Erythroblast (primary cell): ENCODE measurements around the gene ZFPL1.

Experiments used
- GATA1 ChIP-seq: IDR thresholded peaks from 2 replicates; pipeline ENCODE4 v1.6.1; 2011; ENCODE audit warnings: low read depth, mild to moderate bottlenecking, control low read depth, low read length, moderate library complexity
- POLR2A ChIP-seq: IDR thresholded peaks from 2 replicates; pipeline ENCODE4 v1.6.1; 2011; ENCODE audit warnings: mild to moderate bottlenecking, low read length

GRCh38 chr11:65063532-65063931 is 20.5 kb upstream of the ZFPL1 start:
- no peak for TF ChIP-seq POLR2A
- TF ChIP-seq GATA1: no peak
